ENCODE data around the gene SEMA3C. TPM values are rescaled to one million over a fixed set of nuclear protein-coding genes. Genes with fewer than 3 reads are reported as not detected.

Gene SEMA3C
- total RNA-seq, 2 donors from 2014 or later = 0.09 to 0.15 TPM

GRCh38 chr7:80787721-80788120 is 131.1 kb downstream of the SEMA3C start:
- Mint-ChIP-seq H3K27ac (no peak overlapping the region), H3K9me3 (no peaks in the 10 kb centered on the region)
- WGBS, 2 experiments (ENCODE audit: insufficient coverage in 1 of 2, insufficient read length in 1 of 2) = 100% methylated on average over 1 of the region's 1 CpG

GRCh38 chr7:80785961-80786536 is 132.8 kb downstream of the SEMA3C start:
- WGBS, 2 experiments (ENCODE audit: insufficient coverage in 1 of 2, insufficient read length in 1 of 2) = 79 to 95% methylated on average over 3 of the region's 3 CpGs
- H3K27ac Mint-ChIP-seq = no peak overlapping the region
- H3K36me3 Mint-ChIP-seq (ENCODE audit: low read depth) = no peaks in the 10 kb centered on the region
- no peak overlapping the region for H3K4me3 Mint-ChIP-seq
- H3K9ac ChIP-seq (ENCODE audit: extremely low read depth, low read length, poor library complexity, severe bottlenecking) = no peak overlapping the region
- no peaks in the 10 kb centered on the region for H3K36me3 ChIP-seq (ENCODE audit: control insufficient read depth, insufficient read depth, low read length)
- H3K9me3 Mint-ChIP-seq = no peaks in the 10 kb centered on the region
- no peak overlapping the region for H3K4me3 ChIP-seq (ENCODE audit: low read length)
- no peak for DNase-seq
- H3K27me3 ChIP-seq (ENCODE audit: control insufficient read depth, insufficient read depth, low read length, poor library complexity, severe bottlenecking) = no peaks in the 10 kb centered on the region
- H3K27me3 Mint-ChIP-seq (ENCODE audit: insufficient read depth) = no peaks in the 10 kb centered on the region
- no peaks in the 10 kb centered on the region for H3K9me3 ChIP-seq (ENCODE audit: control insufficient read depth, low read length)
- peaks cover 8% of the 10 kb centered on the region for H3K4me1 Mint-ChIP-seq
- no peak for TF ChIP-seq CTCF (conservative IDR thresholded peaks at IDR 0.05)
- H3K27ac ChIP-seq (ENCODE audit: low read depth, low read length) = no peak overlapping the region
- H3K4me1 ChIP-seq (ENCODE audit: control insufficient read depth, insufficient read depth, low read length) = peaks cover 7% of the 10 kb centered on the region

More at GRCh38 chr7:80787721-80788120, 131.1 kb downstream of the SEMA3C start:
- Mint-ChIP-seq H3K27me3 (ENCODE audit: insufficient read depth) (no peaks in the 10 kb centered on the region), H3K4me3 (no peak overlapping the region), H3K4me1 (peaks cover 11% of the 10 kb centered on the region), H3K36me3 (ENCODE audit: low read depth) (no peaks in the 10 kb centered on the region)
- H3K9me3 ChIP-seq (ENCODE audit: control insufficient read depth, low read length) = no peaks in the 10 kb centered on the region
- H3K27ac ChIP-seq (ENCODE audit: low read depth, low read length) = no peak overlapping the region
- H3K27me3 ChIP-seq (ENCODE audit: control insufficient read depth, insufficient read depth, low read length, poor library complexity, severe bottlenecking) = no peaks in the 10 kb centered on the region
- no peak overlapping the region for H3K9ac ChIP-seq (ENCODE audit: extremely low read depth, low read length, poor library complexity, severe bottlenecking)
- H3K4me1 ChIP-seq (ENCODE audit: control insufficient read depth, insufficient read depth, low read length) = peaks cover 14% of the 10 kb centered on the region
- H3K4me3 ChIP-seq (ENCODE audit: low read length) = no peak overlapping the region
- H3K36me3 ChIP-seq (ENCODE audit: control insufficient read depth, insufficient read depth, low read length) = no peaks in the 10 kb centered on the region
- no peak for TF ChIP-seq CTCF (conservative IDR thresholded peaks at IDR 0.05)
- DNase-seq = no peak

- Histone ChIP-seq H3K9ac (ENCODE audit: extremely low read depth, low read length, poor library complexity, severe bottlenecking) (no peak overlapping the region), H3K27ac (ENCODE audit: low read depth, low read length) (no peak overlapping the region), H3K27me3 (ENCODE audit: control insufficient read depth, insufficient read depth, low read length, poor library complexity, severe bottlenecking) (no peaks in the 10 kb centered on the region), H3K4me3 (ENCODE audit: low read length) (no peak overlapping the region), H3K4me1 (ENCODE audit: control insufficient read depth, insufficient read depth, low read length) (peaks cover 10% of the 10 kb centered on the region), H3K36me3 (ENCODE audit: control insufficient read depth, insufficient read depth, low read length) (no peaks in the 10 kb centered on the region), H3K9me3 (ENCODE audit: control insufficient read depth, low read length) (no peaks in the 10 kb centered on the region)
- no peak overlapping the region for H3K4me3 Mint-ChIP-seq
- H3K9me3 Mint-ChIP-seq = no peaks in the 10 kb centered on the region
- no peak for TF ChIP-seq CTCF (conservative IDR thresholded peaks at IDR 0.05)
- no peak overlapping the region for H3K27ac Mint-ChIP-seq
- H3K36me3 Mint-ChIP-seq (ENCODE audit: low read depth) = no peaks in the 10 kb centered on the region
- DNase-seq = no peak
- H3K27me3 Mint-ChIP-seq (ENCODE audit: insufficient read depth) = no peaks in the 10 kb centered on the region
- H3K4me1 Mint-ChIP-seq = peaks cover 11% of the 10 kb centered on the region
Measured at GRCh38 chr7:80785276-80785675, 133.6 kb downstream of the SEMA3C start.
